CD14-positive monocyte (primary cell): ENCODE results near the gene CYTH3. TPM values are rescaled to one million over a fixed set of nuclear protein-coding genes. Genes with fewer than 3 reads are reported as not detected.

Experiments
- DNase-seq, 3 donors: peaks; one replicate each; pipeline ENCODE4 v3.0.0-alpha.2; 2011 to 2022
- H2AFZ ChIP-seq: 2 replicates; pipeline ENCODE4 v1.6.0; 2012; ENCODE audit warnings: mild to moderate bottlenecking, low read depth, low read length, inconsistent platforms; ENCODE audit not compliant: insufficient read depth, poor library complexity, severe bottlenecking
- H3K27ac ChIP-seq, 2 donors: 1 replicate in 1 of 2; 2 replicates in 1 of 2; pipeline ENCODE4 v1.5.1; 2012 to 2013; ENCODE audit warnings: low read length in 2 of 2, control low read depth in 1 of 2, inconsistent platforms in 1 of 2, low read depth in 1 of 2, mild to moderate bottlenecking in 1 of 2
- H3K27me3 ChIP-seq, 2 donors: one replicate each; pipeline versions ENCODE4 v1.6.0 to v1.6.1; 2011 to 2013; ENCODE audit warnings: low read length in 2 of 2; ENCODE audit not compliant: control insufficient read depth in 2 of 2, insufficient read depth in 2 of 2
- H3K36me3 ChIP-seq, 2 donors: replicated peaks in 1 of 2; 1 replicate in 1 of 2; 2 replicates in 1 of 2; pipeline versions ENCODE4 v1.5.1 to v1.6.1; 2012 to 2013; ENCODE audit warnings: low read length in 2 of 2, control low read depth in 1 of 2, inconsistent platforms in 1 of 2, mild to moderate bottlenecking in 1 of 2; ENCODE audit not compliant: insufficient read depth in 2 of 2, control insufficient read depth in 1 of 2
- H3K4me1 ChIP-seq, 2 donors: 1 replicate in 1 of 2; 2 replicates in 1 of 2; pipeline versions ENCODE4 v1.5.1 to v1.6.1; 2012 to 2013; ENCODE audit warnings: low read length in 2 of 2, control low read depth in 1 of 2, inconsistent platforms in 1 of 2, mild to moderate bottlenecking in 1 of 2, moderate library complexity in 1 of 2; ENCODE audit not compliant: insufficient read depth in 2 of 2, control insufficient read depth in 1 of 2
- H3K4me2 ChIP-seq: replicated peaks from 2 replicates; pipeline ENCODE3; 2012; ENCODE audit warnings: low read length, moderate library complexity, mild to moderate bottlenecking; ENCODE audit not compliant: poor library complexity, severe bottlenecking; ENCODE audit errors: extremely low read depth
- H3K4me3 ChIP-seq, 3 experiments: fragments of 200-600 bp in 1 of 3; sonication (generic) in 1 of 3; replicated peaks in 1 of 3; 1 replicate in 2 of 3; 2 replicates in 1 of 3; pipeline ENCODE4 v1.5.1; 2011 to 2013; ENCODE audit warnings: low read length in 3 of 3, mild to moderate bottlenecking in 3 of 3, control low read depth in 2 of 3, low read depth in 2 of 3, inconsistent platforms in 1 of 3, moderate library complexity in 1 of 3
- H3K79me2 ChIP-seq: 2 replicates; pipeline ENCODE4 v1.6.0; 2012; ENCODE audit warnings: mild to moderate bottlenecking, control low read depth, inconsistent platforms, low read length, moderate library complexity; ENCODE audit not compliant: insufficient read depth
- H3K9ac ChIP-seq: 2 replicates; pipeline ENCODE4 v1.6.0; 2017; ENCODE audit warnings: low read length, mild to moderate bottlenecking; ENCODE audit not compliant: insufficient read depth, poor library complexity, severe bottlenecking
- H3K9me3 ChIP-seq, 2 donors: replicated peaks in 1 of 2; 1 replicate in 1 of 2; 2 replicates in 1 of 2; pipeline versions ENCODE4 v1.5.1 to v1.6.1; 2012 to 2013; ENCODE audit warnings: low read length in 2 of 2, control low read depth in 1 of 2; ENCODE audit not compliant: control insufficient read depth in 1 of 2, insufficient read depth in 1 of 2
- H4K20me1 ChIP-seq: 2 replicates; pipeline ENCODE4 v1.6.0; 2012; ENCODE audit warnings: mild to moderate bottlenecking, low read length, control low read depth, moderate library complexity; ENCODE audit not compliant: insufficient read depth
- H3K27ac Mint-ChIP-seq, 7 donors: one replicate each; pipeline ENCODE4 v1.8.0; 2020; ENCODE audit warnings: mild to moderate bottlenecking in 7 of 7, mixed read lengths in 7 of 7, moderate library complexity in 6 of 7, inconsistent platforms in 2 of 7
- H3K27me3 Mint-ChIP-seq, 3 donors: one replicate each; pipeline ENCODE4 v1.8.0; 2021 to 2022; ENCODE audit warnings: low read depth in 3 of 3, mild to moderate bottlenecking in 3 of 3, mixed read lengths in 3 of 3, moderate library complexity in 3 of 3, inconsistent platforms in 1 of 3
- H3K36me3 Mint-ChIP-seq, 2 donors: one replicate each; pipeline ENCODE4 v1.8.0; 2020; ENCODE audit warnings: mixed read lengths in 2 of 2, inconsistent platforms in 1 of 2, mild to moderate bottlenecking in 1 of 2
- H3K4me1 Mint-ChIP-seq: one replicate; pipeline ENCODE4 v1.8.0; 2020; ENCODE audit warnings: mild to moderate bottlenecking, mixed read lengths
- H3K4me3 Mint-ChIP-seq, 2 donors: one replicate each; pipeline ENCODE4 v1.8.0; 2020; ENCODE audit warnings: mild to moderate bottlenecking in 2 of 2, mixed read lengths in 2 of 2, moderate library complexity in 1 of 2
- H3K9me3 Mint-ChIP-seq, 7 donors: one replicate each; pipeline ENCODE4 v1.8.0; 2020 to 2022; ENCODE audit warnings: mixed read lengths in 7 of 7, mild to moderate bottlenecking in 6 of 7, moderate library complexity in 6 of 7, inconsistent platforms in 2 of 7
- WGBS: methylation state at CpG from one replicate; pipeline ENCODE4 v1.1.5; 2013; ENCODE audit warnings: missing lambda C conversion rate; ENCODE audit not compliant: insufficient coverage; 5-methylcytosine and 5-hydroxymethylcytosine counted together
- intact Hi-C, 2 donors: fragments of 100-400 bp; cut with micrococcal nuclease; formaldehyde crosslinking; loops; one replicate each; pipeline versions ENCODE4 v1.15.0 to v1.15.1; 2023
- polyA plus RNA-seq, 3 donors: library from polyadenylated mRNA; depleted of rRNA in 1 of 3; unstranded in 2 of 3; stranded (reverse) in 1 of 3; fragments of 300-500 nt in 2 of 3; fragments of >200 nt in 1 of 3; fragmentation: Illumina TruSeq in 2 of 3; gene quantifications; 1 replicate in 2 of 3; 2 replicates in 1 of 3; pipeline ENCODE4 v1.2.3, GENCODE V29; 2012 to 2021
- TF ChIP-seq, protein P1 (sequence below): fragments of 200-600 bp; IDR thresholded peaks from one replicate; pipeline ENCODE4 v1.8.0; 2022; ENCODE audit warnings: antibody characterized with exemption, mild to moderate bottlenecking

CYTH3 gene
- polyA plus RNA-seq, 3 donors: 1.3 to 8.5 (median 1.4) TPM

DNA sequence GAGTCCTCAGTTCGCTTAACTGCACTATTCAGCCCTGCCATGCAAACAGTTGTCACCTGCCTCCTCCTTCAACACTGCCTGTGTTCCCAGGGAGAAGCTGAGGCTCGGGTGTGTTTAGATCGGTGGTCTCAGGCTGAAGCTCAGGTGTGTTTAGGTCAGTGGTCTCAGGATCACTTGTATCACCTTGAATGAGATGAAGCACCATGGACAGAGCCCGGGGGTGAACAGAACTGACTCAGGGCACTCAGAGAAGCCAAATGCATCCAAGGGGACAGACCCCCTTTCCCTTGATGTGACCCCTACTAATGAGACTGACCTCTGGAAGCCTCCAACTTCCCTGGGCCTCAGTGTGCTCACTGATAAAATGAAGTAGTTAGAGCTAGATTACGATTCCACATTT lies 84.0 kb downstream of the CYTH3 start:
- Histone ChIP-seq H3K79me2 (no peaks in the 10 kb centered on the region), H3K27me3 (no peaks in the 10 kb centered on the region), H3K4me3 (no peak overlapping the region), H3K36me3 (peaks cover 0 to 9% of the 10 kb centered on the region in 2 donors), H2AFZ (no peak overlapping the region), H3K9me3 (no peaks in the 10 kb centered on the region), H3K4me1 (no peaks in the 10 kb centered on the region), H3K27ac (no peak overlapping the region), H3K9ac (no peak overlapping the region), H4K20me1 (no peaks in the 10 kb centered on the region), H3K4me2 (no peak overlapping the region)
- Mint-ChIP-seq H3K4me1 (peaks cover 3% of the 10 kb centered on the region), H3K27me3 (no peaks in the 10 kb centered on the region), H3K36me3 (peaks cover 26 to 39% of the 10 kb centered on the region in 2 donors), H3K27ac (peak overlapping the region in 1 of 7 donors; percentile 33), H3K9me3 (peaks cover 0 to 2% (median 0%) of the 10 kb centered on the region in 7 donors), H3K4me3 (no peak overlapping the region)
- WGBS: no CpG with 5 or more reads among the region's 5 CpGs
- TF ChIP-seq, protein P1, sequence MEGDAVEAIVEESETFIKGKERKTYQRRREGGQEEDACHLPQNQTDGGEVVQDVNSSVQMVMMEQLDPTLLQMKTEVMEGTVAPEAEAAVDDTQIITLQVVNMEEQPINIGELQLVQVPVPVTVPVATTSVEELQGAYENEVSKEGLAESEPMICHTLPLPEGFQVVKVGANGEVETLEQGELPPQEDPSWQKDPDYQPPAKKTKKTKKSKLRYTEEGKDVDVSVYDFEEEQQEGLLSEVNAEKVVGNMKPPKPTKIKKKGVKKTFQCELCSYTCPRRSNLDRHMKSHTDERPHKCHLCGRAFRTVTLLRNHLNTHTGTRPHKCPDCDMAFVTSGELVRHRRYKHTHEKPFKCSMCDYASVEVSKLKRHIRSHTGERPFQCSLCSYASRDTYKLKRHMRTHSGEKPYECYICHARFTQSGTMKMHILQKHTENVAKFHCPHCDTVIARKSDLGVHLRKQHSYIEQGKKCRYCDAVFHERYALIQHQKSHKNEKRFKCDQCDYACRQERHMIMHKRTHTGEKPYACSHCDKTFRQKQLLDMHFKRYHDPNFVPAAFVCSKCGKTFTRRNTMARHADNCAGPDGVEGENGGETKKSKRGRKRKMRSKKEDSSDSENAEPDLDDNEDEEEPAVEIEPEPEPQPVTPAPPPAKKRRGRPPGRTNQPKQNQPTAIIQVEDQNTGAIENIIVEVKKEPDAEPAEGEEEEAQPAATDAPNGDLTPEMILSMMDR: no peak
- intact Hi-C loops: no loop called here
- DNase-seq: no peak

DNA sequence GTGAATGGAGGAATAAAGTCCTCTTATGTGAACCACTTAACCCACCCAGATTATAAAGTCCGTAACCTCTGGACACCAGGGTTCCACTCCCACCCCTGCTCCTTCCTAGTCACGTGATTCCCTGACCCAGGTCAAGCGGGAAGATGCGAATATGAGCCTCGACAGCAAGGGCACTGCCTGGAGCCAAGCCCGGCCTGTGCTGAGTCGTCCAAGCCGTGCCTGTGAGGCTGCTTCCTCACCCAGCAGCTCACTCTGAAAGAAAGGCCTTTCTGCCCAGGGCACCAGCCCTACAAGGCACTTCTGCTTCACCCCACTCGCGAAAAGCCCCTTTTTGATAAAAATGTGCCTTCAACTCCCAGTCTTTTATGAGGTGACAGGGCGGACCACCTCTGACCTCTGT lies 85.8 kb downstream of the CYTH3 start:
- Histone ChIP-seq H3K36me3 (peaks cover 0 to 9% of the 10 kb centered on the region in 2 donors), H3K27me3 (no peaks in the 10 kb centered on the region), H2AFZ (no peak overlapping the region), H3K4me3 (no peak overlapping the region), H3K27ac (no peak overlapping the region), H4K20me1 (no peaks in the 10 kb centered on the region), H3K9me3 (no peaks in the 10 kb centered on the region), H3K4me1 (no peaks in the 10 kb centered on the region), H3K4me2 (no peak overlapping the region), H3K9ac (no peak overlapping the region), H3K79me2 (no peaks in the 10 kb centered on the region)
- WGBS: 78% methylated on average over 11 of the region's 11 CpGs
- intact Hi-C loops: no loop called here
- DNase-seq: no peak
- H3K9me3 Mint-ChIP-seq: peaks cover 0 to 2% (median 0%) of the 10 kb centered on the region in 7 donors
- peaks cover 4% of the 10 kb centered on the region for H3K4me1 Mint-ChIP-seq
- no peak overlapping the region for H3K27ac Mint-ChIP-seq
- TF ChIP-seq, protein P1: no peak
- peaks cover 33 to 48% of the 10 kb centered on the region in 2 donors for H3K36me3 Mint-ChIP-seq
- no peak overlapping the region for H3K4me3 Mint-ChIP-seq
- H3K27me3 Mint-ChIP-seq: peaks cover 0 to 2% (median 2%) of the 10 kb centered on the region in 3 donors
